GM12878 (cell line): Measurements from ENCODE around the gene ZNF281. TPM values are rescaled to one million over a fixed set of nuclear protein-coding genes. Genes with fewer than 3 reads are reported as not detected.
A peak's percentile ranks its signal among the peaks of the same experiment; 100 is the strongest.

Experiments
- ATAC-seq: fragments of 200-7000 bp; cut with Tn5 transposase; 3 replicates; pipeline ENCODE4 v1.9.1; 2020; ENCODE audit warnings: mild to moderate bottlenecking, moderate library complexity
- BruUV-seq: library from RNA; stranded (reverse); fragments of 400-500 nt; replicated peaks from 2 replicates; lab custom pipeline; 2021; lab: Mats Ljungman, UMichigan
- CTCF ChIA-PET: fragments of 300-600 bp; sonication (Branson Sonifier 250); formaldehyde crosslinking; extraction: SDS; loops from one replicate; lab custom pipeline; 2021; ENCODE audit warnings: inconsistent platforms; lab: Yijun Ruan, JAX
- POLR2A ChIA-PET: fragments of 350-600 bp; formaldehyde crosslinking; extraction: SDS; loops from one replicate; lab custom pipeline; 2021; ENCODE audit warnings: inconsistent platforms; lab: Charles Lee
- RAD21 ChIA-PET: fragments of 300-600 bp; sonication (Branson Sonifier 250); formaldehyde crosslinking; loops from one replicate; lab custom pipeline; 2023; ENCODE audit warnings: antibody characterized with exemption; ENCODE audit not compliant: unreplicated experiment; lab: Charles Lee
- SMC1A ChIA-PET: fragments of 300-600 bp; sonication (Branson Sonifier 250); formaldehyde crosslinking; loops from one replicate; lab custom pipeline; 2023; ENCODE audit not compliant: unreplicated experiment, uncharacterized antibody; lab: Charles Lee
- DNase-seq: peaks from one replicate; pipeline ENCODE4 v3.0.0-alpha.2; 2011; ENCODE audit warnings: low read depth, low spot score
- FAIRE-seq: peaks from 3 replicates; lab custom pipeline; 2011; peaks lifted over from hg19 to GRCh38; lab: Jason Lieb, UNC
- H2AFZ ChIP-seq: 2 replicates; pipeline ENCODE4 v1.6.0; 2011; ENCODE audit warnings: low read depth, low read length, control low read depth; ENCODE audit not compliant: control insufficient read depth
- H3K27ac ChIP-seq: 2 replicates; pipeline ENCODE4 v1.5.1; 2011; ENCODE audit warnings: control low read depth; ENCODE audit not compliant: control insufficient read depth, insufficient read depth
- H3K27me3 ChIP-seq, 2 experiments: replicated peaks in 1 of 2; 2 replicates each; pipeline versions ENCODE4 v1.6.0 to v1.6.1; 2011; ENCODE audit warnings: low read length in 1 of 2; ENCODE audit not compliant: control insufficient read depth in 2 of 2, insufficient read depth in 2 of 2
- H3K36me3 ChIP-seq, 2 experiments: 2 replicates each; pipeline ENCODE4 v1.5.1; 2011; ENCODE audit warnings: low read length in 1 of 2; ENCODE audit not compliant: control insufficient read depth in 2 of 2, insufficient read depth in 2 of 2
- H3K4me1 ChIP-seq: 2 replicates; pipeline ENCODE4 v1.6.1; 2011; ENCODE audit warnings: mild to moderate bottlenecking, low read length, moderate library complexity, mixed read lengths; ENCODE audit not compliant: control insufficient read depth, insufficient read depth
- H3K4me2 ChIP-seq: 2 replicates; pipeline ENCODE4 v1.6.0; 2011; ENCODE audit warnings: control low read depth; ENCODE audit not compliant: control insufficient read depth, insufficient read depth
- H3K4me3 ChIP-seq: fragments of 200-600 bp; sonication (generic); 2 replicates; pipeline ENCODE4 v1.5.1; 2016
- H3K79me2 ChIP-seq: 2 replicates; pipeline ENCODE4 v1.6.0; 2011; ENCODE audit warnings: low read length; ENCODE audit not compliant: control insufficient read depth, insufficient read depth
- H3K9ac ChIP-seq: 2 replicates; pipeline ENCODE4 v1.8.0; 2011; ENCODE audit warnings: low read length, control low read depth, mixed read lengths; ENCODE audit not compliant: control insufficient read depth, insufficient read depth
- H3K9me3 ChIP-seq: replicated peaks from 3 replicates; pipeline ENCODE4 v1.5.1; 2011; ENCODE audit warnings: mild to moderate bottlenecking, low read length; ENCODE audit not compliant: control insufficient read depth, insufficient read depth
- H4K20me1 ChIP-seq: 2 replicates; pipeline ENCODE4 v1.6.0; 2011; ENCODE audit not compliant: control insufficient read depth, insufficient read depth
- CREB1 ChIP-seq: IDR thresholded peaks from 2 replicates; pipeline ENCODE4 v1.6.1; 2012; ENCODE audit warnings: low read depth, mild to moderate bottlenecking, inconsistent platforms
- IRF3 ChIP-seq: fragments of 450-650 bp; IDR thresholded peaks from 2 replicates; pipeline ENCODE4 v1.6.1; 2014; ENCODE audit warnings: mild to moderate bottlenecking
- REST ChIP-seq: IDR thresholded peaks from 2 replicates; pipeline ENCODE4 v1.6.1; 2012; ENCODE audit warnings: mild to moderate bottlenecking, low read depth, low read length
- STAT3 ChIP-seq: IDR thresholded peaks from 2 replicates; pipeline ENCODE4 v1.6.1; 2011; ENCODE audit warnings: low read depth, low read length, improper control_type of control experiment
- ZBTB40 ChIP-seq: fragments of 450-650 bp; IDR thresholded peaks from 2 replicates; pipeline ENCODE4 v1.6.1; 2016; ENCODE audit warnings: mild to moderate bottlenecking, moderate library complexity, borderline replicate concordance
- WGBS: methylation state at CpG from one replicate; pipeline ENCODE4 v1.1.6; 2016; ENCODE audit warnings: low lambda C conversion rate; ENCODE audit not compliant: insufficient replicate concordance, insufficient coverage; ENCODE audit errors: missing lambda C conversion rate; 5-methylcytosine and 5-hydroxymethylcytosine counted together
- in situ Hi-C: fragments of 300-500 bp; cut with MboI; formaldehyde crosslinking; loops from 9 replicates; pipeline ENCODE4 v1.14.3; 2018; ENCODE audit warnings: mixed read lengths
- intact Hi-C: fragments of 100-400 bp; cut with micrococcal nuclease; formaldehyde crosslinking; loops from one replicate; pipeline ENCODE4 v1.14.2; 2022; ENCODE audit not compliant: unreplicated experiment
- polyA plus RNA-seq, 11 experiments: library from polyadenylated mRNA; depleted of rRNA in 4 of 11; unstranded in 6 of 11; stranded (reverse) in 5 of 11; fragments of >200 nt; fragmentation: Nextera tagmentation in 4 of 11; fragmentation: Illumina TruSeq in 1 of 11; extraction: Ambion mirVana in 4 of 11; extraction: Trizol in 1 of 11; gene quantifications; 1 replicate in 1 of 11; 2 replicates in 10 of 11; pipeline versions ENCODE4 v1.2.1 to v1.2.3, GENCODE V29; 2011 to 2016; ENCODE audit warnings: inconsistent platforms in 2 of 11, missing spikeins in 2 of 11, low read depth in 1 of 11
- total RNA-seq, 4 experiments: library from RNA; depleted of rRNA in 3 of 4; stranded (reverse); fragments of >200 nt in 3 of 4; fragmentation: Illumina TruSeq in 1 of 4; extraction: Trizol in 1 of 4; gene quantifications; 2 replicates each; pipeline versions ENCODE4 v1.2.1 to v1.2.3, GENCODE V29; 2013 to 2021

The ZNF281 gene
- total and polyA plus RNA-seq, 10 of the 15 experiments (the other 5 are each of a cell fraction or from before 2014, with no cell fraction given), result 8.3 to 21.8 (median 15.4) TPM

DNA sequence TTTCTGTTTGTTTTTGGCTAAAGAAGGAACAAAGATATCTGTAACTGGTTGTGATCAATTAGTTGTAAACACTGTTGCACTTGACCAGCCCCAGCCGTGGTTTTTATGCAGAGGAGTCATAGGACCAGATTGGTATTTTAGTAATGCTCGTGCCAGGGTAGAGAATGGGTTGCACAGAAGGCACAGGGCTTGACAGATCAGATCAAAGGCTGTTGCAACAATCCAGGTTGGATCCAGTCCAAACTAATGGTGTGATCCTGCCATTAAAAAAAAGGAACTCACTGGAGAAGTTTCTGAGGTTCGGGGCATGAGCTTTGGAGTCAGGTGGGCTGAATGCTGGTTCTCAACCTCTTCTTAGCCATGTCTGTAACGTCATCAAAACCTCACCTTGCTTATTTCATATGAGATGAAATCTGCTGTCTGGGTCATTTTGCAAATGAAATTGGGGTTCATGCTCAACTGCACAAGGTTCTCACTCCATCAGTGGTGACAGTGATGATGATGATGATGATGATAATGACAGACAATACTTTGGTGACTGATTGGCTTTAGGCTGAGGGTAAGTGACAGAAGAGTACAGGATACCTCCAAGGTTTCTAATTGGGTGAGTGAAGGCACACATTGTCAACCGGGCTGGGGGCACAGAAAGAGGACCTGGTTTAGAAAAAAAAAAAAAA, 43.1 kb downstream of the ZNF281 start:
- H3K36me3 ChIP-seq, result no peaks in the 10 kb centered on the region
- RAD21 ChIA-PET, result no interaction called here
- FAIRE-seq, result no peak
- H3K9me3 ChIP-seq, result no peaks in the 10 kb centered on the region
- no peak overlapping the region for H3K4me3 ChIP-seq
- no peak for DNase-seq
- H3K9ac ChIP-seq, result no peak overlapping the region
- intact Hi-C loops, result no loop called here
- H2AFZ ChIP-seq, result no peak overlapping the region
- no peak for TF ChIP-seq STAT3
- TF ChIP-seq CREB1, result peak; percentile 26; the same call in 1 of the 2 replicates
- TF ChIP-seq, all 136 proteins: peak for 1
- no peaks in the 10 kb centered on the region for H3K79me2 ChIP-seq
- 0 out of 2 replicates have a peak, but pooled peaks cover 3% of the 10 kb centered on the region for H3K4me1 ChIP-seq
- H3K4me2 ChIP-seq, result no peak overlapping the region
- POLR2A ChIA-PET, result no interaction called here
- no peaks in the 10 kb centered on the region for H3K27me3 ChIP-seq
- in situ Hi-C loops, result no loop called here
- H3K27ac ChIP-seq, result no peak overlapping the region
- CTCF ChIA-PET, result interaction anchor here (2.1 to 2.6 kb wide), 2 partner anchors 10 to 60 kb away, joined by 9 to 11 read pairs; no protein-coding TSS in a partner anchor
- SMC1A ChIA-PET, result interaction anchor here (1.8 to 2.7 kb wide), 2 partner anchors 20 to 87 kb away, joined by 4 to 6 read pairs; no protein-coding TSS in a partner anchor
- no peak; the same call in 1 of the 3 replicates for ATAC-seq
- no peaks in the 10 kb centered on the region for H4K20me1 ChIP-seq
- 62% methylated on average over 5 of the region's 5 CpGs for WGBS
- BruUV-seq, result no TSS peak

- RAD21 ChIA-PET, result interaction anchor here (0.9 kb wide), 2 partner anchors 61 to 89 kb away, joined by 3 to 5 read pairs; no protein-coding TSS in a partner anchor
- Histone ChIP-seq H3K27ac (no peak overlapping the region), H3K79me2 (no peaks in the 10 kb centered on the region), H4K20me1 (no peaks in the 10 kb centered on the region), H3K27me3 (no peaks in the 10 kb centered on the region), H3K4me2 (no peak overlapping the region), H3K9me3 (no peaks in the 10 kb centered on the region), H3K4me3 (no peak overlapping the region), H3K4me1 (0 out of 2 replicates have a peak, but pooled peaks cover 3% of the 10 kb centered on the region), H3K9ac (no peak overlapping the region), H3K36me3 (no peaks in the 10 kb centered on the region), H2AFZ (no peak overlapping the region)
- peak; percentile 51 for ATAC-seq
- no TSS peak for BruUV-seq
- in situ Hi-C loops (no loop called here), intact Hi-C loops (no loop called here)
- peak; percentile 18 for FAIRE-seq
- SMC1A ChIA-PET, result interaction anchor here (1.1 to 2.5 kb wide), 3 partner anchors 11 to 108 kb away, joined by 3 to 7 read pairs (median 5); no protein-coding TSS in a partner anchor
- POLR2A ChIA-PET, result no interaction called here
- CTCF ChIA-PET, result interaction anchor here (0.7 to 2.6 kb wide), 6 partner anchors 9 to 143 kb away, joined by 3 to 9 read pairs (median 6); no protein-coding TSS in a partner anchor
- WGBS, result 97% methylated on average over 2 of the region's 2 CpGs
- no peak for DNase-seq
- no peak for TF ChIP-seq ZBTB40
- TF ChIP-seq IRF3, result no peak
- TF ChIP-seq REST, result no peak
These were observed 43.9 kb downstream of the ZNF281 start for GRCh38 chr1:200365897-200366426.
